Astrocyte (in vitro differentiated cells and primary cell): Measurements from ENCODE around the gene ATP2C2. TPM values are rescaled to one million over a fixed set of nuclear protein-coding genes. Genes with fewer than 3 reads are reported as not detected.
"Not testable (repeated sequence)": the region's sequence is repeated elsewhere in the genome, so short reads cannot be mapped to it uniquely, and the experiment has no call there.

ENCODE experiments used
- DNase-seq: peaks from one replicate; pipeline ENCODE4 v3.0.0-alpha.2; 2010; ENCODE audit warnings: low read depth
- FAIRE-seq: peaks from 2 replicates; lab custom pipeline; 2011; peaks lifted over from hg19 to GRCh38; lab: Jason Lieb, UNC
- H2AFZ ChIP-seq: 2 replicates; pipeline ENCODE4 v1.6.0; 2012; ENCODE audit warnings: low read depth, low read length, inconsistent platforms
- H3K27ac ChIP-seq: 2 replicates; pipeline ENCODE4 v1.5.1; 2011; ENCODE audit warnings: low read depth, low read length, inconsistent platforms
- H3K27me3 ChIP-seq: 2 replicates; pipeline ENCODE4 v1.6.0; 2011; ENCODE audit warnings: low read length, inconsistent platforms; ENCODE audit not compliant: insufficient read depth
- H3K36me3 ChIP-seq: 2 replicates; pipeline ENCODE4 v1.5.1; 2011; ENCODE audit warnings: low read length, inconsistent platforms; ENCODE audit not compliant: insufficient read depth
- H3K4me1 ChIP-seq: 2 replicates; pipeline ENCODE4 v1.5.1; 2011; ENCODE audit warnings: low read length, inconsistent platforms; ENCODE audit not compliant: insufficient read depth
- H3K4me2 ChIP-seq: 2 replicates; pipeline ENCODE4 v1.6.0; 2012; ENCODE audit warnings: low read length, inconsistent platforms
- H3K4me3 ChIP-seq: 2 replicates; pipeline ENCODE4 v1.5.1; 2011; ENCODE audit warnings: low read depth, mild to moderate bottlenecking, low read length, inconsistent platforms; ENCODE audit not compliant: insufficient read depth
- H3K79me2 ChIP-seq: 2 replicates; pipeline ENCODE4 v1.6.0; 2012; ENCODE audit warnings: mild to moderate bottlenecking, low read length, inconsistent platforms; ENCODE audit not compliant: insufficient read depth
- H3K9ac ChIP-seq: 2 replicates; pipeline ENCODE4 v1.6.0; 2012; ENCODE audit warnings: mild to moderate bottlenecking, low read length, inconsistent platforms
- H3K9me3 ChIP-seq: 2 replicates; pipeline ENCODE4 v1.5.1; 2012; ENCODE audit warnings: low read depth, mild to moderate bottlenecking, low read length, inconsistent platforms; ENCODE audit not compliant: insufficient read depth
- H4K20me1 ChIP-seq: 2 replicates; pipeline ENCODE4 v1.6.0; 2012; ENCODE audit warnings: low read length, inconsistent platforms; ENCODE audit not compliant: insufficient read depth
- H3K27ac Mint-ChIP-seq: one replicate; pipeline ENCODE4 v1.8.0; 2021; ENCODE audit warnings: mild to moderate bottlenecking, mixed read lengths; ENCODE audit not compliant: unreplicated experiment
- H3K27me3 Mint-ChIP-seq: one replicate; pipeline ENCODE4 v1.8.0; 2021; ENCODE audit warnings: low read depth, mixed read lengths; ENCODE audit not compliant: unreplicated experiment
- H3K36me3 Mint-ChIP-seq: one replicate; pipeline ENCODE4 v1.8.0; 2021; ENCODE audit warnings: low read depth, mixed read lengths; ENCODE audit not compliant: unreplicated experiment
- H3K4me1 Mint-ChIP-seq: one replicate; pipeline ENCODE4 v1.8.0; 2021; ENCODE audit warnings: low read depth, mixed read lengths; ENCODE audit not compliant: unreplicated experiment
- H3K4me3 Mint-ChIP-seq: one replicate; pipeline ENCODE4 v1.8.0; 2021; ENCODE audit warnings: mild to moderate bottlenecking, moderate library complexity, mixed read lengths; ENCODE audit not compliant: unreplicated experiment
- H3K9me3 Mint-ChIP-seq: one replicate; pipeline ENCODE4 v1.8.0; 2021; ENCODE audit warnings: mild to moderate bottlenecking, mixed read lengths; ENCODE audit not compliant: unreplicated experiment
- EZH2 ChIP-seq: IDR thresholded peaks from 2 replicates; pipeline ENCODE4 v1.6.1; 2012; ENCODE audit warnings: mild to moderate bottlenecking, low read length, inconsistent platforms; ENCODE audit not compliant: insufficient read depth
- total RNA-seq: library from RNA; stranded (reverse); gene quantifications from 2 replicates; pipeline ENCODE4 v1.2.1, GENCODE V29; 2021
- TF ChIP-seq, protein P1 (sequence below): IDR thresholded peaks from 2 replicates; pipeline ENCODE4 v1.5.1; 2011; ENCODE audit warnings: low read depth, mild to moderate bottlenecking, inconsistent platforms, low read length, moderate library complexity; ENCODE audit not compliant: insufficient read depth

The ATP2C2 gene
- total RNA-seq, 1 donor from 2014 or later, result 0.41 TPM

GRCh38 chr16:84418056-84418849 is 49.9 kb downstream of the ATP2C2 start:
- Histone ChIP-seq H3K27ac (no peak overlapping the region), H2AFZ (no peak overlapping the region), H3K27me3 (peaks cover 22% of the 10 kb centered on the region), H3K4me3 (no peak overlapping the region), H4K20me1 (no peaks in the 10 kb centered on the region), H3K79me2 (no peaks in the 10 kb centered on the region), H3K9ac (no peak overlapping the region), H3K9me3 (no peaks in the 10 kb centered on the region), H3K4me2 (no peak overlapping the region), H3K4me1 (no peaks in the 10 kb centered on the region), H3K36me3 (no peaks in the 10 kb centered on the region)
- H3K4me3 Mint-ChIP-seq, result no peak overlapping the region
- H3K36me3 Mint-ChIP-seq, result no peaks in the 10 kb centered on the region
- TF ChIP-seq, protein P1, sequence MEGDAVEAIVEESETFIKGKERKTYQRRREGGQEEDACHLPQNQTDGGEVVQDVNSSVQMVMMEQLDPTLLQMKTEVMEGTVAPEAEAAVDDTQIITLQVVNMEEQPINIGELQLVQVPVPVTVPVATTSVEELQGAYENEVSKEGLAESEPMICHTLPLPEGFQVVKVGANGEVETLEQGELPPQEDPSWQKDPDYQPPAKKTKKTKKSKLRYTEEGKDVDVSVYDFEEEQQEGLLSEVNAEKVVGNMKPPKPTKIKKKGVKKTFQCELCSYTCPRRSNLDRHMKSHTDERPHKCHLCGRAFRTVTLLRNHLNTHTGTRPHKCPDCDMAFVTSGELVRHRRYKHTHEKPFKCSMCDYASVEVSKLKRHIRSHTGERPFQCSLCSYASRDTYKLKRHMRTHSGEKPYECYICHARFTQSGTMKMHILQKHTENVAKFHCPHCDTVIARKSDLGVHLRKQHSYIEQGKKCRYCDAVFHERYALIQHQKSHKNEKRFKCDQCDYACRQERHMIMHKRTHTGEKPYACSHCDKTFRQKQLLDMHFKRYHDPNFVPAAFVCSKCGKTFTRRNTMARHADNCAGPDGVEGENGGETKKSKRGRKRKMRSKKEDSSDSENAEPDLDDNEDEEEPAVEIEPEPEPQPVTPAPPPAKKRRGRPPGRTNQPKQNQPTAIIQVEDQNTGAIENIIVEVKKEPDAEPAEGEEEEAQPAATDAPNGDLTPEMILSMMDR, result no peak
- no peak for TF ChIP-seq EZH2
- no peak overlapping the region for H3K27ac Mint-ChIP-seq
- no peak for DNase-seq
- peaks cover 6% of the 10 kb centered on the region for H3K9me3 Mint-ChIP-seq
- H3K27me3 Mint-ChIP-seq, result peaks cover 71% of the 10 kb centered on the region
- H3K4me1 Mint-ChIP-seq, result no peaks in the 10 kb centered on the region
- FAIRE-seq, result no peak

GRCh38 chr16:84419730-84420129 is 51.4 kb downstream of the ATP2C2 start:
- Mint-ChIP-seq H3K36me3 (no peaks in the 10 kb centered on the region), H3K9me3 (peaks cover 12% of the 10 kb centered on the region), H3K4me3 (no peak overlapping the region), H3K27ac (no peak overlapping the region), H3K27me3 (peaks cover 68% of the 10 kb centered on the region), H3K4me1 (no peaks in the 10 kb centered on the region)
- H3K4me3 ChIP-seq, result no peak overlapping the region
- no peak overlapping the region for H2AFZ ChIP-seq
- no peak overlapping the region for H3K27ac ChIP-seq
- H3K36me3 ChIP-seq, result no peaks in the 10 kb centered on the region
- H3K9ac ChIP-seq, result no peak overlapping the region
- FAIRE-seq (no peak), DNase-seq (no peak)
- no peaks in the 10 kb centered on the region for H4K20me1 ChIP-seq
- no peaks in the 10 kb centered on the region for H3K79me2 ChIP-seq
- no peak overlapping the region for H3K4me2 ChIP-seq
- H3K27me3 ChIP-seq, result peaks cover 22% of the 10 kb centered on the region
- no peaks in the 10 kb centered on the region for H3K4me1 ChIP-seq
- no peak for TF ChIP-seq EZH2
- TF ChIP-seq, protein P1, result no peak
- H3K9me3 ChIP-seq, result no peaks in the 10 kb centered on the region

GRCh38 chr16:84420556-84420955 is 52.2 kb downstream of the ATP2C2 start:
- not testable (repeated sequence) for H3K4me1 ChIP-seq, H3K4me3 ChIP-seq, H2AFZ ChIP-seq, H3K36me3 ChIP-seq, DNase-seq, H3K36me3 Mint-ChIP-seq, H3K27ac Mint-ChIP-seq, H3K4me2 ChIP-seq, H3K4me3 Mint-ChIP-seq, H3K27ac ChIP-seq, FAIRE-seq, H3K4me1 Mint-ChIP-seq, H3K79me2 ChIP-seq, H3K9ac ChIP-seq, H4K20me1 ChIP-seq, H3K9me3 ChIP-seq
- Mint-ChIP-seq H3K9me3 (peaks cover 12% of the 10 kb centered on the region), H3K27me3 (peaks cover 69% of the 10 kb centered on the region)
- peaks cover 20% of the 10 kb centered on the region for H3K27me3 ChIP-seq
